ENCODE measurements around the gene FGF3.
A peak's percentile ranks its signal among the peaks of the same experiment; 100 is the strongest.

The FGF3 gene

DNA sequence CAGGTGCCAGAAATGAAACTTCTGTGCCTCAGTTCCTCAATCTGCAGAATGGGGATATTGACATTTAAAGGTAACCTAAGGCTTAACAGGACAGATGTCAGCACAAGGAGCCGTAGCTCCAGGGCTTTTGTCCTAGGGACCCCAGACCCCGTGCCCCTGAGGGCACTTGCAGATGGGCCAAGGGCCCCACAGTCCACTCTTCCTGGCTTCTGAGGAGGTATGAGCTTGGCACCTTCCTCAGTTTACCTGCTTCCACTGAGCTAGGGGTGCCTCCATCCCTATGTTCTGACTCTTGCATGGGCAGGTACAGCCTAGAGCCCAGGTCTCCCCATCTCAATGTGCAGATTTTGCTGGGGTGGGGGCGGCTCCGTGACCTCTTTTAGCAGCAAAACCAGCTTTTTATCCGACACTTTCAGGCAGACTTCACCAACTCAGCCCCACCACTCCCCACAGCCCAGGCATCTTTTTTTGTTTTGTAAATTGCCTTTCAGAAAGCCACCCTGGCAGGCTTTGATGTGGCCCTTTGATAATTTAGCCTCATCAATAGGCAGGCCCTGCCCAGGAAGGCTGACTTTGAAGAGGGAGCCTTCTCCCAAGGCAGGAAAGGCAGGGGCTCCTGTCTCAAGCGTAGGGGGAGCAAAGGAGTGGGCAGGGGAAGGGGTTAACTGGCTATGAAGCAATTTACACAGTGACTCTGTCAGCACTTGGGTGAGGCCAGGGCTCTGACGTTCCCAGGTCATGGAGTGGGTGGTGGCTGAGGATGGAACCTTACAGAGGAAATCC lies 23.7 kb upstream of the FGF3 start:
- DNase-seq, result no peak

DNA sequence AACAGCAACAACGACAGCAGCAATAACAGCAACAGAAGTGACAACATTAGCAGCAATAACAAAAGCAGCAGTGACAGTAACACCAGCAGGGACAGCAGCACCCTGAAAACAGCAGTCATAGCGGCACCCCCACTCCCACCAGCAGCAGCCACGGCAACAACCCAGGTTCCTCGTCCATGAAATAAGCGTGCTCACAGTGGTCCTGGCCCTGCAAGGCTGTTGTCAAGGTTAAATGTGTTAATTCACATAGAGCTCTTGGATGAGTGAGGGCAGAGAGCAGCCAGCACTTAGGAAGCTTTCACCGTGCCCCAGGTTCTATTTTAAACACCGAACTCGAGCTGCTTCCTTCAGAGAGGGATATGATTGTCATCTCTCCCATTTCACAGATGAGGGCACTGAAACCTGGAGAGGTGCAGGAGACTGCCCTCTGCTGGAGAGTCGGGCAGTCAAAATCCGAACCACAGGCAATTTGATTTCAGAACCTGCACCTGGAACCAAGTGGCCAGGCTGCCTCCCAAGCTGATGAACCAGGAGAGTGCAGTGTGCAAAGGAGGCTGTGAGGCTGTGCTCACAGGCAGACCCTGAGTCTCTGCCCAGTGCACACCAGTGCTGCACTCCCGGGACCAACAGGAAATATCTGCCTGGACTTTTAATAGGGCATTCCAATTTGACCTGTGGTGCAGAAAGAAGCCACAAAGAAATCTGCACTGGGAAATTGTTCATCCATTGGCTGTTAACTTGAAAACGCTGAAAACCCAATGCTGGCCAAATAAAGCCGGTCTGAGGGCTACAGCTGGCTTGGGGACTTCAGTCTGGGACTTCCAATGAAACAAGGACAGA lies 22.9 kb upstream of the FGF3 start:
- no peak for DNase-seq

DNA sequence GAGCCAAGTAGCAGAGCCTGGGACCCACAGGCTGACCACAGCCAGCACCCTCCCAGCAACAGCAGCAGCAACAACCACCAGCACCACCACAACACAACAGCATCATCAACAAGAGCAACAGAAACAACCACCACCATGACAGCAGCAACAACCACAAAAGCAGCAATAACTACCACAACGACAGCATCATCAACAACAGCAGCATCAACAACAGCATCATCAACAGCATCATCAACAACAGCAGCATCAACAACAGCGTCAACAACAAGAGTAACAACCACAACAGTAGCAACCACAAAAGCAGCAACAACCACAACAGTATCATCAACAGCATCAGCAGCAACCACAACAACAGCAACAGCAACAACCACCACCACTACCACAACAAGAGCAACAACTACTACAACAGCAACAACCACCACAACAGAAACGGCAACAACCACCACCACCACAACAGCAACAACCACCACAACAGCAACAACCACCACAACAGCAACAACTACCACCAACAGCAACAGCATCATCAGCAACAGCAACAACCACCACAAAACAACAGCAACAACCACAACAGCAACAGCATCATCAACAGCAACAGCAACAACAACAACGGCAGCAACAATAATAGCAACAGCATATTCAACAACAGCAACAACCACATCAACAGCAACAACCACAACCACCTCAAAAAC lies 22.1 kb upstream of the FGF3 start:
- no peak for DNase-seq

DNA sequence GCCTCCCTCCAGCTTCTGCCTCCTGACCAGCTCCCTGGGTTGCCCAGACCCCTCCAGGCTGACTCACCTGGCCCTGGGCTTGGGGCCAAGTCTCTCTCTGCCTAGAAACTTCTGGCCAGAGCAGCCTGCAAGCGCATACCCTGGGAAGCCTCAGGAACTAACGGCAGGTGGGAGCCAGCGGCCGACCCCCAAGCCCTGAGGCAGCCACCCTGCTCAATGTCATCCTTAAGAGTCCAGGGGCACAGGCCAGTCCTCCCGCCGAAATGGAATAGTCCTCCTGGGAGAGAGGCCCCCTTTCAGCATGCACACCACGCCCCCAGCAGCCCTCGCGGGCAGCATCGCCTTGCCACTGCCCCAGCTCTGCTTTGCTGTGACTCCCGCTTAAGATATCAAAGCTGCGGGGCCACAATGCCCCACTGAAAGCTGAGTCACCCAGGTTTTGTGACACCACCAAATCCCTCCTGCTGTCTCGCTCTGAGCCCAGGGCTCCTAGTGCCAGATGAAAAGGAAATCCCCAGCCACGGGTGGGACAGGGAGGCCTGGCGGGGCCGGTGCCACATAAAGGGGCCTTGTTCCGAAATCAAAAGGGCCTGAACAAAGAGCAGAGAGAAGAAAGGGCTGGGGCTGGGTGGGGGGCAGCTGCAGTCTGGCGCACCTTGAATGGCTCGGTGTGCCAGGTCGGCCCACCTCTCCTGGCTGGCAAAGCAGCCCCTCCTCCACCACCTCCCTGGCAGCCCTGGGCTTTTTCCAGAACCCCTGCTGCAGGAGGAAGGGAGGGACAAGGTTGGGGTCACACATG lies 21.4 kb upstream of the FGF3 start:
- peak; percentile 64 for DNase-seq

DNA sequence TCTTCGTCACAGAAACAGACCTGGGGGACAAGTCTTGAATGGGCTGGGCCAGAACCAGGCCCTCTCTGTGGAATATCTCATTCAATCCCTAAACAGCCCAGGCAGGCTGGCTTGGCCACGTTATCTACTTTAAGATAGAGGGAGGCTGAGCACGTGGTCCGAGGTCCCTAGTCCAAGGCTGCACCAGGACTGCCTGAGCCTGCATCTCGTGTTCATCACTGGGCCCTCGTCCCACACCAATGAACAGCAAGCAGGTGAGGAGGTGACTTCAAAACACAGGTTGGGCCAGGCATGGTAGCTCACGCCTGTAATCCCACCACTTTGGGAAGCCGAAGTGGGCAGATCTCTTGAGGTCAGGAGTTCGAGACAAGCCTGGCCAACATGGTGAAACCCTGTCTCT lies 20.3 kb upstream of the FGF3 start:
- DNase-seq, result no peak

DNA sequence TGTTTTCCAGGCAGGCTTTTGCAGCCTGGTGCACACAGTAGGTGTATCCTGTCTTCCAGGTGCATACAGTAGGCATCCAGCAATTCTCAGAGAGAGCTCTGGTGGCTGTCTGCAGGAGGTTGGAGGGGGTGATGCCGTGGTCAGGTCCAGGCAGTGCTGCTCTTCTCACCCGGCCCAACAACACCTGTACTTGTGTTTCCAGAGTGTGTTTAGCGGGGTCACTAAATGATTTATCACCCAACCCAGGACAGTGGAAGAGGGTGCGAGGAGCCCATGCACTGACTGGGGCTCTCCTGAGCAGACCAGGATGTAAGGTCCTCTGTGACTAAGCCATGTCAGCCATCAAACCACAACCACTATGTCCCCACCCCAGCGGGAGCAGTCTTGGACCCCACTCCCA lies 18.6 kb upstream of the FGF3 start:
- DNase-seq, result no peak

DNA sequence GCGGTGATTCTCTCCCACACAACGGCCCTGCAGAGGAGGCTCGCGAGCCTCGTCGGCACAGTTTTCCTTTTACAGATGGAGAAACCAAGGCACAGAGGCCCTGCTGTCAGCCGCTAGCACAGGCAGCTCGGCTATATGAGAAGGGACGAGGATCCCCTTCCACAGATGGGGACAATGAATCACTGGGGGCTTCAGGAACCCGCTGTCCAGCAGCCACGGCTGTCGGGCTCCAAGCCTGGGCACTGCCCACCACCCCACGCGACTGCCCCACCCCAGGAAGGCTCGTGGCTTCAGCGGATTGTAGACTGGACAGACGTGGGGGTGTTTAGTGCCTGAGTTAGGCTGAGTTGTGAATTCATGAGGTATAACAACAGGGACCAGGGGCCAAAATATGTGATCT lies 17.2 kb upstream of the FGF3 start:
- DNase-seq, result no peak

DNA sequence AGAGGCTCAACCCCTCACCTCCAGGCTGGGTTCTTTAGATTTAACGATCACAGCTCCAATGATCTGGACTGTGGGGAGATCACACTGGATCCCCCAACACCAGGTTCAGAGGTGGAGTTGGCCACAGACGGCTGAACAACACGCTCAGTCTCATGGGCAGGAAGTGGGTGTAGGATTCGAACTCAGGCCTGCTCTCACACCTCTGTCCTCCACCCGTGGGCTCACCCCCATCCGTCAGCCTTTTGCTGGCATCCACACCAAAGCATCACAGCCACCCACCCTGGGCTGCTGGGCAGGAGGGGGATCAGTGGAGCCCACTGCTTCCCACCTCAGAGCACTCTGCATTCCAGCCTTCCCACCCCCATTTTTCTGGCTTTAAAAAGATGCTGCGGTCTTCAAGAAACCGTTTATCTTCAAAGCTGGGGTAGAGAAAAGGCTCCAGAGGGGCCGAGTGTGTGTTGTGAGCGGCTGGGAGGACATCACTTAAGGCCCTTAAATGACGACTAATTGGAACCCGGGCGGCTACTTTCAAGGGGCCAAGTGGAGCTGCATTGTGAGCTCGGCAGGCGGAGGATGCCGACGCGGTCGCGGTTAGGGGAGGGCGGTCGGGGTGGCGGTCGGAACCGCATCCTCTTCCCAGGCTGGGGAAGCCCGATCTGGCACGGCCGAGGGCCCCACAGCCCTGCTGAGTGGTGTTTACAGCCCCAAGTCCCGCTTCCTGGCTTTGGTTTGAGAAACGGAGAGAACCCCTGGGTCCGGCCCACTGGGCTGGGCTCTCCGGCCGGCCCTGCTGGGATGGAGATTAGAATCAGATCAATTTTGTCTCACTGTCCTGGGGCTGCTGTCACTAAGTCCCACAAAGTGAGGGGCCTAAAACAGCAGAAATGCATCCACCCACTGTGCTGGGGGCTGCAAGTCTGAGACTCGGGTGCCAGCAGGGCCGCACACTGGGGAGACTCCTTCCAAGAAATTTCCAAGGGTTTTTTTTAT lies 15.9 kb upstream of the FGF3 start:
- DNase-seq, result no peak

DNA sequence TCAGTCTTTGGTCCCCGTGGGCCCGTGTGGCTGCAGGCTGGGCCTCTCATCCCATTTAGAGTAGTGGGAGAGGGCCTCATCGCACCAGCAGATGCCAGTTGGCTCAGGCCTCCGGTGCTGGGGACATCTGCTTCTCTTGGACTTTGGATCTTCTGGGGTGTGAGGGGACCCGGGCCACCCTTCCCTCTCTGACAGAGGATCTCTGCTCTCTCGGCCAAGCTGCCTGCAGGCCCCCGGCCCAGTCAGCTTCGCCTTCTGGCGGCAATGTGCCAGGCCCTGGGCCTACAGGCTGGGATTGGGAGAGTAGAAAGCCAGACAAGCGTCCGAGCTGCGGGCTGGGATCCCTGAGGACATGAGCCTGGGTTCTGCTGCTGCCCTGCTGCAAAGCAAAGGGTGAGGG lies 15.0 kb upstream of the FGF3 start:
- DNase-seq, result no peak

DNA sequence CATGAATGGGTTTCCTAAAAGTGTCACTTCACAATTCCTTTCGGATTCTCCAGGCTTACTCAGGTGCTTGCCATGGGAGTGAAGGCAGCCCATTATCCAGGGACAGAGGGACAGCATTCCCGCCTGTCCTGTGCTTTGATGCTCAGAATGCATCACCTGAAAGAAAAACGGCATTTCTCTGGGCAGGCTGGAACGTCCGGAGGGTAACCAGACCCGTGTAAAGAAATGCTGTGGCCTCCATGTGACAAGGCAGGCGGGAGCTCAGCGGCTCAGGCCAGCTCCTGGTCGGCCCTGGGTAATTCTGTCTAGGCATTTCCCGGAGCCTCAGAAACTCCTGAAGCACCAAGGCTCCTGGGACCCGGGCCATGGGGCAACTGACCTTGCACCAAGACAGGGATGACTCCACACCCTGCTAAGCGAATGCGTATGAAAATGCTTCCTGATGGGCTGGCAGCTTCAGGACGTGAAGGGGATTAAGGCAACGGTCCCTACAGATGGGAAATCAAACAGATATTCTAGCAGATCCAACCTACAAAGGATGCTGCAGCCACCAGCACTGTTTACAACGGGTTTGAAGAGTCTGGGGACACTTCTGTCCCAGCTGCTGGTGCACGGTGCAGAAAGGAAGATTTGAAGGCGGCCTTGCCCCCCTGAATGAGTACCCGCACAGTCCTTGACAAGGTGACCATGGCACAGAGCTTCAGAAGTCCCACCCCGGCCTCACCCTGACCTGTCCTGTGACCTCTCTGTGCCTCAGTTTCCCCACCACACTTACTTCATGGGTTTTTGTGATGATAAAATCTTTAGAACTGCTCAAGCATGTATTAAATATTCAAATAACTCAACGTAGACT lies 13.6 kb upstream of the FGF3 start:
- no peak for DNase-seq

DNA sequence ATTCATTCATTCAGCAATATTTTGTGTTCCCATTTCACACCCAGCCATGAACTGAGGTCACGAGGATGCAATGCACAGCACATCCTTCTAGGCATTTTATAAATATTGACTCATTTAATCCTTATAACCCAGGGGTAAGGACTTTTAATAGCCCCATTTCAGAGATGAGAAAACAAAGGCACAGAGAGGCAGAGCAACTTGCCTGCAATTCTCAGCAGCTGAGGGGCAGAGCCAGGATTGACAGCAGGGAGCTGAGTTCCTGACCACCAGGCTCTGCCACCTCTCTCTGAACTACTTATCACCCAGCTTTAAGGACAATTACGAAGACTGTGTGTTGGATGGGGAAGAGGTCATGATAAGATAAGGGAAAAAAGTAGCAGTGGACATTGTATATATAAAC lies 12.8 kb upstream of the FGF3 start:
- DNase-seq, result no peak

DNA sequence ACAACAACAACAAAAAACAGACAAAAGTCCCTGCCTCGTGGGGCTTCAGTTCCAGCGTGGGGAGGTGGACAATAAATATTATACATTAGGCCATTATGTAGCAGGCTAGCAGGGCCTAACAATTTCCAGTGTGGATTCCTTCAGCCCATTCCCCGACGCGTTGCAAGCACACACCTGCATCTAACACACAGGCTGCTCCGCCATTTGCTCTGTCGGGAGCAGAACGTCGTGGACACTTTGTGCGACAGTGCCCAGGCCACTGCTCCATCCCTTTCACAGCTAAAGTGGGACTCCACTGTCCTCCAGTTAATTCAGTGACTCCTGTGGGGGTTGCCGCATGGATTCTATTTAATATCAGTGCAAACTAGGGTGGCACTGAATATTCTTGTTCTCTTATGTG lies 10.9 kb upstream of the FGF3 start:
- DNase-seq, result no peak

DNA sequence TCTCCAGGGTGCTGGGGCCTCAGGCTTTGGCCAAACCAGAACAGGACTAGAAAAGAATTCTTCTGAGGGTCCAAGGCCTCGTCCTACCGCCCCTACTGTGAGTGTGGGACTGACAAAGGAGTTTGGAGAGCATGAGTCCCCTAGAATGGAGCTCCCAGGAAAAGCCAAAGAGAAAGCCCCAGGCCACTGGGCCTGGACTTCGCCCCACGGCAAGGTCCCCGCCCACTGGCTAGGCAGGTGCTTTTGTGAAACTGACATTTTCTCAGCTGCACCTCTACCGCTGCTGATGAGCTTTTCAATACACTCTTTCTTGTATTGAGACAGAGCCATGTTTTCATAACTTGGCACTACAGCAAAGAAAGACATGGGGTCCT lies 9.7 kb upstream of the FGF3 start:
- no peak for DNase-seq

DNA sequence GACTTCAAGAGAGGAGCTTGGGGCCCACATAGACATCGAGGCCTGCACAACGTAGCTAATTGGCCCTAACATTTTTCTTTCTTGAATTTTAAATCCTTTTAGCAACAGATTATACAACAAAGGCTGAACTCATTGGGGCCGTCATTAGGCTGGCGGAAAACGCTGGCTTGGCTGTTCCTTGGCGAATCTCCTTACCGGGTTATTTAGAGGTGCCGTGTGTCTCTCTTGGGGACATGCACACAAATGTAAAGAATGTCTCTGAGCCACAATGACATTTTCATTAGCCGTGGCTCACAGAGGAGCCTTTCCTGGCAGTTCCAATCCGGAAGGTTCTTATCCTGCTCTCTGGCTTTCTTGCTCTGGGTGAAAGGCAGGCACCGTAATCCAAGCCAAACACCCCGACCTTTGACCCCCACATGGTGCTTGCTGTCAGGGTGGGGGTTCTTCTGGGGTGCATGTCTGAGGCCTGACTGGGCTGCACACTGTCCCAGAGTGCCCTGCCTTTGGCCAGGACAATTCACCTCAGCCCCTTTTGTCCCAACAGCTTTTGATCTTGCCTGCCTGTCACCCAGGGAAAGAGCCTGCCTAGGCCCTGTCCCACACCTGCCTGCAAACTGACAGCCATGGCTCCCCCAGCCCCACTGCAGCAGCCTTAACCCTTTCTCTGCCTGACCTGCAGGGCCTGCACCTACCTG lies 9.2 kb upstream of the FGF3 start:
- no peak for DNase-seq

DNA sequence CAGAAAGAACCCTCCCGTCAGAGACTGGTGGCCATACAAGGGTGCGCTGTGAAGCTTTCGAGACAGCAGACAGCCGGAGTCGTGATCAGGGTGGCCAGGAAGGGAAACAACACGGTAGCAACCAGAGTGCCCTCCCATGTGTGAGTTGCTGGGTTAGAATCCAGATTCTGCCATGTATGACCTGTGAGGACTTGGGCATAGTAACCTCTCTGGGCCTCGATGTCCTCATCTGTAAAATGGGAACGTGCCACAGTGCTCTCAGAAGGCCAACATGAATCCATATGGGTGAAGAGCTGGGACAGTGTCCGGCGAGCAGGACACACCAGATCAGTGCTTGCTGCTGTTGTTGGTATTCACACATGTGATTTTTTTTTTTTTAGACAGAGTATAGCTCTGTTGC lies 7.6 kb upstream of the FGF3 start:
- no peak for DNase-seq

DNA sequence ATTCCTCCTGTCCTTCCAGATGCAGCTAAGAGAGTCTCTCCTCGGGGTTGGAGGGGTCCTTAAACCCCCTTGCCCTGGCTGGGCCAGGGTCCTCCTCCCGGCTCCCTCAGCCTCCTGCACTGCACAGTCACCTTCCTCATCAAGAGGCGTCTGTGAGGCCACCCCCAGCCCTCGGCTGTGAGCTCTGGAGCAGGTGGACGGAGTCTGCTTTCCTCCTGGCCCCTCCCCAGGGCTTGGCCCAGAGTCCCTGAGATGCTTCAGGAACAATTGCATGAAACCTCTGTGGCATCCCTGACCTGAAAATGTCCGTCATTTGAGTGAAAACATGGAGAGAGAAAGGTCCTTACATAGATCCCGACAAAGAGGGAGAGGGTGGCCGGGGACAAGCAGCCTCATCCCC lies 6.7 kb upstream of the FGF3 start:
- no peak for DNase-seq

DNA sequence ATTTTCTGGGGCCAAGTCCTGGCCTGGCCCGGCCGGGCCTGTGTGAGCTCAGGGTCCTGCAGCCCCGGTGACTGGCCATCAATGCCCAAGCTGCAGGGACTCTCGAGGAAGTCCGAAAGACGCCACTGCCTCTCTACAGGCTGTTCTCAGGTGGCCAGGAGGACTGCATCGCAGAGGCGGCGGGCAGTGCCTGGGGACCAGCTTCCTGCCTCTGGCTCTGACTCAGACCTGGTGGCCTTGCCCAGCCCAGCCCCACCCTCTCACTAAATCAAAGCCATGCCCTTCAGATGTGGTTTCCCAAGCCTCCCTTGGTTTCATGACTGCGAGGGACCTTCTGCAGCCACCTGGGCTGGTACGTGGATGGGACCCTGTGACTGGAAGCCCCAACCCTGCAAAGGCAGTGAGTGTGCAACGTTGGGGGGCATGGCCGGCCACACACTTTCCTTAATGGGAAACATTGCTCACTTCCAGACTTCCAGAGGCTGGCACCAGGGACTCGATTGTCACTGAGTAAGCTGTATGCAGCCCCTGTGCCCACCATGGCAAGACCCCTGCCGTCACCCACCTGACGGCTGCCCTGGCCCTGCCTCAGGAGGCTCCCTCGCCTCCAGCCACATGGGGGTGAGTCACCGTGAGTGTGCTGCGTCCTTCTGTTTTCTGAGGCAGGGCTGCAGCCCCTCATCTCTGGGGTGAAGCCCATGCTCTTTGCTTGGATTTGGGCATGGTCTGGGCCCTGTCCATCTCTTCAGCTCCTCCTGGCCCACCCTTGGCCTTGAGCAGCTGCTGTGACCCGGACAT lies 6.0 kb upstream of the FGF3 start:
- DNase-seq, result no peak

DNA sequence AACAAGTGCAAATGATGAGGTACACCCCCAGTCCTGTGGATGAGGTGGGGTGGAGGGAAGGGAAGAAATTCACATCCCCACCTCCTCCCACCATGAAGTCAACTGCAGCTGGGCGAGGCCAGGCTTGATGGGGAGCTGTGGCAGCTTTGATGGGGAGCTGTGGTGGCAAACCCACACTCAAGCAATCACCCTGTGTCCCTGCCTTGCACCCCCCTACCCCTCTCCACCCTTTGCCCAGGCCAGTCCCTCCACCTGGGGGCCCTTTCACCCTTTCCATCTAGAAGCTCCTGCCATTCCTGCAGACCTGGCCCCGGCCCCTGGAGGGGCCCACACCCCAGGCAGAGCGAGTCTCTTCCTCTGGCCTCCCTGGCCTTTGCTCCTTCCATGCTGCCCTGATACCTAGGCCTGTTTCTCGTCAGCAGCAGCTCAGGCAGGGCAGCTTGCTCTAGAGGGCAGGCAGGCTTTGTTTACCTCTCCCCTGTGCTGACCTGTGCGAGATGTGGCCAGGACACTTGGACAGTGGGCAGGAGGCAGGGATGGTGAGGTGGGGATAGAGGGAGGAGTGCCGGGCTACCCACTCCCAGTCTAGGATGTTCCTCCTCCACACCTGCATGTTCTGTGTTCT lies 4.5 kb upstream of the FGF3 start:
- no peak for DNase-seq

Measured in NCI-H1105 treated with DMSO at 0.1 percent for 48 hours (cell line).